CD1c-positive myeloid dendritic cell (primary cell): Measurements from ENCODE around the gene DTNB.
"Not testable (repeated sequence)": the region's sequence is repeated elsewhere in the genome, so short reads cannot be mapped to it uniquely, and the experiment has no call there.

Experiments used
- DNase-seq: peaks from one replicate; pipeline ENCODE4 v3.0.0-alpha.2; 2016; ENCODE audit errors: extremely low spot score

DTNB gene

GRCh38 chr2:25546852-25547251 lies 126.5 kb downstream of the DTNB start:
- DNase-seq, result no peak

- DNase-seq, result no peak
Observed at GRCh38 chr2:25545899-25546298, 127.5 kb downstream of the DTNB start.

DNA sequence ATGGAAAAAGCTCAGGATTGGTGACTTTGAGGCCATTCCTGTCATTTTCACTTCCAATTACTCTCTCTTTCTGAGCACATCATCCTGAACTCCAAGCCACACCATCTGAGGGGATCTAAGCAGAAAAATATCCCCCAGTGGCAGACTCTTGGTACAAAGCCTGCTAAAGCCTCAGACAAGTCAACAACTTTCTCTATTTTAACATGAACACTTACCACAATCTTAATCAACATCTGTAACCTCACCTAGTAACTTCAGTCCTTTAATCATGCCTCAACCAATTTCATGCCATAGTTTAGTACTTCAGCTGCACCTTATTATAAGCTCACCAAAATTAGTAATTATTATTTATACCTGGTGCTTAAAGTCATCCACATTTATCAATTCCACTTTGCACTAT lies 128.9 kb downstream of the DTNB start:
- no peak for DNase-seq

DNA sequence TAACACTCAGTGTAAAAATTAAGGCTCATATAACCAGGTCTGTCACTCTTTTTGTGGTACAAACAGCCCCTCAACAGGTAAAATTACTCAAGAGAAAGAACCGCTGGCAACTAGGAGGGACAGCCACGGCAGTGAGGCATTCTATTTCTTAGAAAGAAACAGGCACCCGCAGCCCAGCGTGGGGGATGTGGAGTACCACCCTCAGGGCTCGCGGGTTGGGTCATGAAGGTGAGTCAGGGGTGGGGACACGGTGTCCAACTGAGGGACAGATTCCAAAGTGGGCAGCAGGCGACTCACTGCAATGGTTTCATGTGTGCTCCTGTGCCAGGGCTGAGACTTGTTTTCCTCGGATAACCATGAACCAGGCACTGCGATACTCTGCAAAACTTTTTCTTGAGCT lies 129.4 kb downstream of the DTNB start:
- no peak for DNase-seq

GRCh38 chr2:25541378-25541777 lies 132.0 kb downstream of the DTNB start:
- DNase-seq, result no peak

GRCh38 chr2:25539136-25539535 lies 134.2 kb downstream of the DTNB start:
- no peak for DNase-seq

- DNase-seq, result no peak
Observed at GRCh38 chr2:25537526-25537925, 135.9 kb downstream of the DTNB start.

DNA sequence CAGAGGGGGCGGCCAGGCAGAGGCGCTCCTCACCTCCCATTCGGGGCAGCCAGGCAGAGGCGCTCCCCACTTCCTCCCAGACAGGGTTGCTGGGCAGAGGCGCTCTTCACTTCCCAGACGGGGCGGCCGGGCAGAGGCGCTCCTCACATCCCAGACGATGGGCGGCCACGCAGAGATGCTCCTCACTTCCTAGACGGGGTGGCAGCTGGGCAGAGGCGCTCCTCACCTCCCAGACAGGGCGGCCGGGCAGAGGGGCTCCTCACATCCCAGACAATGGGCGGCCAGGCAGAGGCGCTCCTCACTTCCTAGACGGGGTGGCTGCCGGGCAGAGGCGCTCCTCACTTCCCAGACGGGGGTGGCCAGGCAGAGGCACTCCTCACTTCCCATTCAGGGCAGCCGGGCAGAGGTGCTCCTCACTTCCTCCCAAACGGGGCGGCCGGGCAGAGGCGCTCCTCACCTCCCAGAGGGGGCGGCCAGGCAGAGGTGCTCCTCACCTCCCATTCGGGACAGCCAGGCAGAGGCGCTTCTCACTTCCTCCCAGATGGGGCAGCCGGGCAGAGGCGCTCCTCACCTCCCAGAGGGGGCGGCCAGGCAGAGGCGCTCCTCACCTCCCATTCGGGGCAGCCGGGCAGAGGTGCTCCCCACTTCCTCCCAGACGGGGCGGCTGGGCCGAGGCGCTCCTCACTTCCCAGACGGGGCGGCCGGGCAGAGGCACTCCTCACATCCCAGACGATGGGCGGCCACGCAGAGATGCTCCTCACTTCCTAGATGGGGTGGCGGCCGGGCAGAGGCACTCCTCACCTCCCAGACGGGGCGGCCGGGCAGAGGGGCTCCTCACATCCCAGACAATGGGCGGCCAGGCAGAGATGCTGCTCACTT lies 137.7 kb downstream of the DTNB start:
- not testable (repeated sequence) for DNase-seq

GRCh38 chr2:25534937-25535336 lies 138.4 kb downstream of the DTNB start:
- DNase-seq, result not testable (repeated sequence)

DNA sequence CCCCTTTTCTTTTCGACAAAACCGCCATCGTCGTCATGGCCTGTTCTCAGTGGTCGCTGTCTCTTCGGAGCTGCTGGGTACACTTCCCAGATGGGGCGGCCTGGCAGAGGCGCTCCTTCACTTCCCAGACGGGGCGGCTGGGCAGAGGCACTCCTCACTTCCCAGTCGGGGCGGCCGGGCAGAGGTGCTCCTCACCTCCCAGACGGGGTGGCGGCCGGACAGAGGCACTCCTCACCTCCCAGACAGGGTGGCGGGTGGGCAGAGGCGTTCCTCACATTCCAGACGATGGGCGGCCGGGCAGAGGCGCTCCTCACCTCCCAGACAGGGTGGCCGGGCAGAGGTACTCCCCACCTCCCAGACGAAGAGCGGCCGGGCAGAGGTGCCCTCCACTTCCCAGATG lies 138.9 kb downstream of the DTNB start:
- no peak for DNase-seq

GRCh38 chr2:25533771-25534170 lies 139.6 kb downstream of the DTNB start:
- DNase-seq, result not testable (repeated sequence)

DNA sequence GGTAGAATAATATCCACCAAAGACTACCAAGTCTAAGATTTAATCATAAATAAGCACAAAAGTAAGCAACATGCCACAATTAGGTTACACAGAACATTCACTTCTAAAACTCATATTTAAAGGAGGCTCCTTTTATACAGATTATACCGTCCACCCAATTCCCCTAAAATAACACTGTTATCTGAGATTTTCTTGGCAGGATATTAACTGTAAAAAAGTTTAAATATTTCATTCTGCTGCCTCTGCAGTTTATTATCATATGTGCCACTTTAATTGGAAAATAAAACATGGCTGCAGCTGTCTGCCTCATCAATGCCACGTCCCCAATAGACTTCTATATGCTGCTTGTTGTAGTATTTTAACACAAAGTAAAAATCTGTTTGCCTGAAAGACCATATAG lies 140.9 kb downstream of the DTNB start:
- DNase-seq, result no peak

GRCh38 chr2:25529034-25529433 lies 144.3 kb downstream of the DTNB start:
- DNase-seq, result no peak

DNA sequence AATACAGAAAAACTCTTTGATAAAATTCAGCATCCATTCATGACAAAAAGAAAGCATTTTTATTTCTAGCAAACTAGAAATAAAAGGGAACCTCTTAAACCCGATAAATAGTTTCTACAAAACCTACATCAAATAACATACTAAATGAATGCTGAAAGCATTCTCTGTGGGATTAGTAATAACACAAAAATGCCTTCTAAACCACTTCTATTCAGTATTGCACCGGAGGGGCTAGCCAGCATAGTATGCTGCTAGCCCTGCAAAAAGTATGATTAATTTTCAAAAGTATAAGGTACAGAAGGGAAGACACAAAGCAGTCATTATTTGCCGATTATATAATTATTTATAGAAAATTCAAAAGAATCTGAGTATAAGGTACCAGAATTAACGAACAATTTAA lies 145.2 kb downstream of the DTNB start:
- no peak for DNase-seq

GRCh38 chr2:25524507-25524906 lies 148.9 kb downstream of the DTNB start:
- no peak for DNase-seq

DNA sequence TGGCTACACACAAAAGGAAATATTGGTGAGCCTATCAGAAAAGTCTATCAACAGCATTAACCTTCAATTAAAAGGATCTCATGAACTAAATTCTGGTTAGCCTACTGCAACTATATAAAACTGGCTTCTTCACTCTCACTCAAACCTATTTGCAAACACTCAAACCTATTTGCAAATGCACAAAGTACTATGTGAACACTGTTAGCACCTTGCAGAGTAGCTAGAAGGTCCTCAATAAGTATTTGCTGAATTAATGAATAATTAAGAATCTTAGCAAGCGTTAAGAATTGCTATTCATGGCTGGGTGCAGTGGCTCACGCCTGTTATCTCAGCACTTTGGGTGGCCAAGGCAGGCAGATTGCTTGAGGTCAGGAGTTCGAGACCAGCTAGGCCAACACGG lies 150.3 kb downstream of the DTNB start:
- no peak for DNase-seq

DNA sequence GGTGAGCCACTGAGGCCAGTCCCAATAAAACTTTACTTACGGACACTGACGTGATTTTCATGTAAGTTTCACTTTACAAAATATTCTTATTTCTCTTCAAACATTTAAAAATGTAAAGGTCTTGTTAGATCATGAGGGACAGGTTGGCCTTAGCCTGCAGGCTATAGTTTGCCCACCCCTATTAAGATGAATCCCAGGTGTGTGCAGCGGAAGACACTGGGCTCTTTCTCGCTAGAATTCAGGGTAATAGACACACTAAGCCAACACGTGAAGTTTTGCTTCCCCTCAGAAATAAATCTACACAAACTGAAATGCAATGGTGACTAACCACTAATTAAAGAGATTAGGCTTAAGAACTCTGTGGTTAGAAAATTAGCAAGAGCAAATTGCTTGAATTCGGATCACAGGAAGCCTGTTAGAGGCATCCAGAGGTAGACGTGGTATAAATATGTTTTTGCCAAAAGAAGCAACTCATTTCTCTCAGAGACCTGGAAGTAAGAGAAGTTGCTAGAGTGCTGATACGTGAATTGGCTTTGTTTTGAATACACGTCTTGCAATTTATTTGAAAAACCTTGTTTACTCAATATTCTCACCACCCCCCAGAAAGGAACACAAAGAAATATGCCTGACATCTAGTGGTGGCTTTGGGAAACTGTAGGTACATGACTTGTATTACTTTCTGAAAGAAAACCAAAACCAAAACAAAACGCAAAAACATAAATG lies 151.6 kb downstream of the DTNB start:
- DNase-seq, result peak; percentile 83

DNA sequence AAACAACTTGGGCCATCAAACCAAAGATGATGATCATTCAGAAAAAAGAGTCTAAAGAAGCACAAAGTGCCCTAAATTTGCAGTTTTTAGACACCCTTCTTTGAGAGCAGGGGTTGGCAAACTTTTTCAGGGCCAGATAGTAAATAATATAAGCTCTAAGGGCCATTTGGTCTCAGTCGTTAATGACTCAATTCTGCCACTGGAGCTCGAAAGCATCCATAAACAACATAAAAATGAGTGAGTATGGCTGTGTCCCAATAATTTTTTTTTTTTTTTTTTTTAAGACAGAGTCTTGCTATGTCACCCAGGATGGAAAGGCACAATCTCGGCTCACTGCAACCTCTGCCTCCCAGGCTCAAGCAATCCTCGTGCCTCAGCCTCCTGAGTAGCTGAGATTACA lies 152.3 kb downstream of the DTNB start:
- DNase-seq, result no peak

- DNase-seq, result no peak
Observed at GRCh38 chr2:25517701-25518100, 155.7 kb downstream of the DTNB start.

DNA sequence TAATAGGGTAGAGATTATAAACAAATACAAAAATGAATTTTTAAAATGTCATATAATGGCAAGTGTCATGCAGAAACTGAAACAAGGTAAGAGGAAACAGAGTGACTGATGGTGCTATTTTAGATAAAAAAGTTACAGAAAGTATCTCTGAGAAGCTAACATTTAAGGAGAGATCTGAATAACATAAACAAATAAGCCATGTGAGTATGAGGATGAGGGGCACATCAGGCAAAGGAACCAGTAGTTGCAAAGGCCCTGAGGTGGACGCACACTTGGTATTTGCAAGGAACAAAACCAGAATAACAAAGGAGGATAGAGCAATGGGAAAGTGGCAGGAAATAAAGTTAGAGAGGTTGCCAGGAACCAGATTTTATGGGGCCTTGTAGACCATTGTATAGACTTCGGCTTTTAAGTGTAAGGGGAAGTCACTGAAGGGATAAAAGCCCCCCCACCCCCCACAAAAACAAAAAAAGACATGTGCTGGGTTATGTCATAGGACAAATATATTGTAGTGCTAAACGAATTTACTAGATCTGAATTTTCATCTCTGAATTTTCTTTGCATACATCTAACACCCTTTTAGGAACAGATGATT lies 159.2 kb downstream of the DTNB start:
- DNase-seq, result no peak

- peak; percentile 37 for DNase-seq
Observed at GRCh38 chr2:25512707-25513106, 160.7 kb downstream of the DTNB start.

GRCh38 chr2:25506226-25506625 lies 167.2 kb downstream of the DTNB start:
- DNase-seq, result no peak

GRCh38 chr2:25505622-25506021 lies 167.8 kb downstream of the DTNB start:
- DNase-seq, result no peak
